Hair follicle dermal papilla cell (primary cell): ENCODE measurements around the gene OR51L1. TPM values are rescaled to one million over a fixed set of nuclear protein-coding genes. Genes with fewer than 3 reads are reported as not detected.

ENCODE experiments used
- total RNA-seq: library from RNA; depleted of rRNA; stranded (reverse); fragments of >200 nt; gene quantifications from 2 replicates; pipeline ENCODE4 v1.2.3, GENCODE V29; 2012

OR51L1 gene, protein sequence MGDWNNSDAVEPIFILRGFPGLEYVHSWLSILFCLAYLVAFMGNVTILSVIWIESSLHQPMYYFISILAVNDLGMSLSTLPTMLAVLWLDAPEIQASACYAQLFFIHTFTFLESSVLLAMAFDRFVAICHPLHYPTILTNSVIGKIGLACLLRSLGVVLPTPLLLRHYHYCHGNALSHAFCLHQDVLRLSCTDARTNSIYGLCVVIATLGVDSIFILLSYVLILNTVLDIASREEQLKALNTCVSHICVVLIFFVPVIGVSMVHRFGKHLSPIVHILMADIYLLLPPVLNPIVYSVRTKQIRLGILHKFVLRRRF
- not detected in 2 replicates for total RNA-seq

DNA sequence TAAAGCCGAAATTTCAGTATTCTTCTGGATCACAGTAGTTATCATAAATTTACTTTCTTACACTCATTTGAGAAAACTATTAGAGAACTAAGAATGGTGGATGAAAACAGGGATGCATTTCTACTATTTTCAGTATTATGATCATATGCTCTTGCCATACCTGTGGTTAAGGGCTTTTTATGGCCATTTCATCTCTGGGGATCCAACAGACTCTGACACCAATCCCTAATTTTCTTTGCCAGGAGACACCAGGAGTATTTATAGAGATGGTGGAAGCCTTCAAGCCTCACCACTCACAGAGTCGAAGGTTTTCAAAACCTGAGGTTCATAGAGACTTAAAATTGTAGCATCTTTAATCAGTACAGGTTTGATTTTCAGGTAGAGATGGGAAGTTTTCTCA lies at the start of gene OR51L1:
Gene OR51L1, plus strand, starts transcription at position 301 of the 400 bp plus-strand sequence. CDS start 4,132 bp downstream, outside the sequence.

DNA sequence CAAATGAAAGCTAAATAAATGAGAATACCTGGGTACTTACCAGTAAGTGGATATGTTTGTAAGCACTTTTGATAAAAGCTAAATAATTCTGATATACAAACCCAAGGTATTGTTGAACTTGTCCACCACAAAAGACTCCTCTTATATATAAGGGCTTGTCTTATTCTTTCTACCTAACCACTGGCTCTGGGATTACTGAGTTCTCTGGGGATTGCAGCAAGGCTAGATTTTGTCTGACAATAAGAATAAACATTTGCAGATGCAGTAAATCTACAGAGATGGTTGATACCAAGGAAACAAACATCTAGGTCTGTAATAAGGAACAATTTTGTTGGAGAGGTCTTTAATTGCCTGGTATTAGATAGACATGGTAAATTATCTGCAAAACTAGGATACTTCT lies 47.1 kb upstream of the OR51L1 start, which contains the start of gene OR51A4:
Gene OR51A4, minus strand, starts transcription at position 101 of the 400 bp plus-strand sequence. CDS start 505 bp downstream, outside the sequence.

DNA sequence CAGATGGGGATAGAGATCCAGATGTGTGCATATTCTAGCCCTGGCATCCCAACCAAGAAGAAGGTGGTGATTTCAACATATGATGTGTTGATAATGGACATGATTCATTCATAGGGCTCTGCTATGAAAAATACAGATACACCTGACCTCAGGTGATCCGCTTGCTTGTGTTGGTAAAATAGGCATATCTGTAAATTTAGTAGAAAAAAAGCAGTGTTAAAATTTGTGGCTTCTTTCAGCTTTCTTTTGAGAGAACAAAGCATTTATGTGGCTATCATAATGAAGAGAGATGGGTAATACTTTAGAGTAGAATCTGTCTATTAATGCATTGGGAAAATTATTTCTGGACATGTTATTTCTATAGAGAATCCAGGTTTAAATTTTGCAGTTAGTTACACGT lies 39.0 kb upstream of the OR51L1 start, which contains the start of gene OR51A2:
Gene OR51A2, minus strand, starts transcription at position 101 of the 400 bp plus-strand sequence. Its CDS starts 0 bp downstream, at position 101.

DNA sequence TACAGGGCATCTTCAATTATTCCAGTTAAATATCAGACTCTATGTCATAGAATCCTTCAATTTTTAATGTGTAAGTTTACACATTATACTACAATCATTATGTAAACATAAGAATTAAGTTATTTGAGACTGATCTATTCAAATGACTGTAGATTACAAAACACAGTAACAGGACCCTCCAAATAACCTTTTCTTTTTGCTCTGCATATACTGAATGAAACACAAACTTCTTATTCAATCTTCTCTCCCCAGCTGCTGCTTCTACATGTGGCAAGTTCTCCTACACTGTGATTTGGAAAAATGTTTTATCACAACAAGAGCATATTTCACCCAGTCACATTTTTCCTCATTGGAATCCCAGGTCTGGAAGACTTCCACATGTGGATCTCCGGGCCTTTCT lies 51.6 kb downstream of the OR51L1 start, which contains the start of gene OR52J3:
Gene OR52J3, plus strand, starts transcription at position 301 of the 400 bp plus-strand sequence. Its CDS starts 0 bp downstream, at position 301.

Other genes with a start within 250 kb of the OR51L1 start
- gene OR51F1, start 224.9 kb upstream of the OR51L1 start, total RNA-seq, result not detected in 2 replicates
- gene OR52R1, start 190.5 kb upstream of the OR51L1 start, total RNA-seq, result not detected in 2 replicates
- not detected in 2 replicates for gene OR51F2, start 173.5 kb upstream of the OR51L1 start, total RNA-seq
- not detected in 2 replicates for gene OR51S1, start 145.6 kb upstream of the OR51L1 start, total RNA-seq
- gene OR51T1, start 113.0 kb upstream of the OR51L1 start, total RNA-seq, result not detected in 2 replicates
- gene OR51A7, start 91.1 kb upstream of the OR51L1 start, total RNA-seq, result not detected in 2 replicates
- not detected in 2 replicates for gene OR51G2, start 75.5 kb upstream of the OR51L1 start, total RNA-seq
- gene OR51G1, start 70.5 kb upstream of the OR51L1 start, total RNA-seq, result not detected in 2 replicates
- gene OR51A4, start 47.2 kb upstream of the OR51L1 start, total RNA-seq, result not detected in 2 replicates
- gene OR51A2, start 39.1 kb upstream of the OR51L1 start, total RNA-seq, result not detected in 2 replicates
- gene OR52J3, start 51.7 kb downstream of the OR51L1 start, total RNA-seq, result not detected in 2 replicates
- not detected in 2 replicates for gene OR52E2, start 64.8 kb downstream of the OR51L1 start, total RNA-seq
- not detected in 2 replicates for gene OR52E1, start 74.7 kb downstream of the OR51L1 start, total RNA-seq
- not detected in 2 replicates for gene OR52A5, start 143.5 kb downstream of the OR51L1 start, total RNA-seq
- gene OR52A1, start 159.9 kb downstream of the OR51L1 start, total RNA-seq, result not detected in 2 replicates
- gene OR51V1, start 205.8 kb downstream of the OR51L1 start, total RNA-seq, result not detected in 2 replicates
- gene HBB, start 232.2 kb downstream of the OR51L1 start, total RNA-seq, result not detected in 2 replicates
- 0.24 TPM in 1 of 2 replicates, not detected in the other for gene HBD, start 239.6 kb downstream of the OR51L1 start, total RNA-seq